Kidney (tissue), 14 donors: ENCODE results near the gene SEMA5B. TPM values are rescaled to one million over a fixed set of nuclear protein-coding genes. Genes with fewer than 3 reads are reported as not detected.
A peak's percentile ranks its signal among the peaks of the same experiment; 100 is the strongest.

Source experiments
- DNase-seq, 5 donors: peaks; one replicate each; pipeline ENCODE4 v3.0.0-alpha.2; 2013 to 2020
- FAIRE-seq: peaks from 2 replicates; lab custom pipeline; 2012; peaks lifted over from hg19 to GRCh38; lab: Jason Lieb, UNC
- H3K27ac ChIP-seq, 2 donors: one replicate each; pipeline ENCODE4 v1.7.0; 2013; ENCODE audit warnings: low read depth in 2 of 2, low read length in 2 of 2, inconsistent platforms in 1 of 2
- H3K27me3 ChIP-seq: one replicate; pipeline ENCODE4 v1.7.1; 2013; ENCODE audit warnings: low read length, inconsistent platforms; ENCODE audit not compliant: control insufficient read depth, insufficient read depth
- H3K36me3 ChIP-seq, 3 donors: one replicate each; pipeline versions ENCODE4 v1.7.0 to v1.7.1; 2013; ENCODE audit warnings: low read length in 3 of 3, control low read depth in 1 of 3, inconsistent platforms in 1 of 3; ENCODE audit not compliant: insufficient read depth in 3 of 3, control insufficient read depth in 2 of 3
- H3K4me1 ChIP-seq, 3 donors: one replicate each; pipeline versions ENCODE4 v1.7.0 to v1.7.1; 2013; ENCODE audit warnings: low read length in 3 of 3, inconsistent platforms in 1 of 3, low read depth in 1 of 3; ENCODE audit not compliant: control insufficient read depth in 2 of 3, insufficient read depth in 2 of 3
- H3K4me3 ChIP-seq, 3 donors: one replicate each; pipeline versions ENCODE4 v1.7.0 to v1.8.1; 2013; ENCODE audit warnings: low read length in 3 of 3, control low read depth in 1 of 3, inconsistent platforms in 1 of 3
- H3K9ac ChIP-seq, 3 donors: one replicate each; pipeline versions ENCODE4 v1.7.0 to v1.7.1; 2013; ENCODE audit warnings: low read length in 3 of 3, control low read depth in 1 of 3, inconsistent platforms in 1 of 3
- H3K9me3 ChIP-seq, 3 donors: one replicate each; pipeline versions ENCODE4 v1.7.0 to v1.7.1; 2013; ENCODE audit warnings: low read length in 3 of 3, control low read depth in 1 of 3, inconsistent platforms in 1 of 3; ENCODE audit not compliant: control insufficient read depth in 2 of 3, insufficient read depth in 1 of 3
- CTCF ChIP-seq: IDR thresholded peaks from 3 replicates; pipeline ENCODE4 v1.5.1; 2012; ENCODE audit warnings: mild to moderate bottlenecking, moderate library complexity, borderline replicate concordance; ENCODE audit not compliant: insufficient read depth; ENCODE audit errors: extremely low read depth
- intact Hi-C: fragments of 100-400 bp; cut with DNase I; formaldehyde crosslinking; loops from one replicate; pipeline ENCODE4 v1.11.1; 2022
- polyA plus RNA-seq: library from polyadenylated mRNA; stranded (reverse); fragments of 350-450 nt; fragmentation: Illumina TruSeq; extraction: RNeasy Lipid Tissue Mini Kit (QIAGEN cat#74804); gene quantifications from one replicate; pipeline ENCODE4 v1.2.3, GENCODE V29; 2014; ENCODE audit warnings: low read depth, low replicate concordance; ENCODE audit not compliant: insufficient read depth
- total RNA-seq: library from RNA; stranded (reverse); fragmentation: NEBNext Ultra II Directional; extraction: Animal tissue kit (Norgen Biotek cat#: 25700); gene quantifications from one replicate; pipeline ENCODE4 v1.2.1, GENCODE V29; 2021
- donor health status: control.
- donor health status: control.
- donor health status: control.
- donor health status: control.
- donor health status: control.
- donor health status: DM: yes; HTN: yes; CAD: no.
- donor health status: Normal renal cell carcinoma (clear cell type).

Gene SEMA5B
- total and polyA plus RNA-seq, 2 donors from 2014 or later, result 6.6 to 8.4 TPM

- no peaks in the 10 kb centered on the region for H3K36me3 ChIP-seq
- H3K9me3 ChIP-seq, result no peaks in the 10 kb centered on the region
- peak in 1 of 5 donors; percentile 65 for DNase-seq
- no peaks in the 10 kb centered on the region for H3K27me3 ChIP-seq
- intact Hi-C loops, result no loop called here
- TF ChIP-seq CTCF, result no peak
- H3K4me1 ChIP-seq, result peaks cover 3 to 15% (median 12%) of the 10 kb centered on the region in 3 donors
- no peak overlapping the region for H3K4me3 ChIP-seq
- peak overlapping the region in 1 of 2 donors; percentile 18 for H3K27ac ChIP-seq
- FAIRE-seq, result no peak
- no peak overlapping the region for H3K9ac ChIP-seq
Measured at GRCh38 chr3:122974764-122975162, 52.8 kb downstream of the SEMA5B start.

- DNase-seq (peak in 1 of 5 donors; percentile 76), FAIRE-seq (no peak)
- H3K4me1 ChIP-seq, result peaks cover 3 to 19% (median 17%) of the 10 kb centered on the region in 3 donors
- intact Hi-C loops, result no loop called here
- H3K9ac ChIP-seq, result no peak overlapping the region
- H3K9me3 ChIP-seq, result no peaks in the 10 kb centered on the region
- H3K27me3 ChIP-seq, result no peaks in the 10 kb centered on the region
- no peak overlapping the region for H3K4me3 ChIP-seq
- no peak overlapping the region for H3K27ac ChIP-seq
- H3K36me3 ChIP-seq, result no peaks in the 10 kb centered on the region
- no peak for TF ChIP-seq CTCF
Measured at GRCh38 chr3:122973893-122974615, 53.5 kb downstream of the SEMA5B start.

GRCh38 chr3:122972141-122972540 is 55.4 kb downstream of the SEMA5B start:
- TF ChIP-seq CTCF, result no peak
- DNase-seq, result no peak
- no peak for FAIRE-seq
- no peaks in the 10 kb centered on the region for H3K27me3 ChIP-seq
- no peak overlapping the region for H3K9ac ChIP-seq
- H3K27ac ChIP-seq, result no peak overlapping the region
- intact Hi-C loops, result no loop called here
- peaks cover 0 to 19% (median 16%) of the 10 kb centered on the region in 3 donors for H3K4me1 ChIP-seq
- no peak overlapping the region for H3K4me3 ChIP-seq
- no peaks in the 10 kb centered on the region for H3K36me3 ChIP-seq
- no peaks in the 10 kb centered on the region for H3K9me3 ChIP-seq
